IMR-90 (cell line): ENCODE data around the gene MRTFA.

Experiments used
- BHLHE40 ChIP-seq: fragments of 150-350 bp; IDR thresholded peaks from 2 replicates; pipeline ENCODE4 v1.6.1; 2016; ENCODE audit warnings: mild to moderate bottlenecking, low read depth, low read length
- MAFK ChIP-seq: IDR thresholded peaks from 2 replicates; pipeline ENCODE4 v1.6.1; 2012; ENCODE audit warnings: low read depth, low read length, improper control_type of control experiment
- NFE2L2 ChIP-seq: fragments of 150-350 bp; IDR thresholded peaks from 2 replicates; pipeline ENCODE4 v1.6.1; 2016; ENCODE audit warnings: low read depth, mild to moderate bottlenecking, low read length
- POLR2A ChIP-seq: IDR thresholded peaks from 2 replicates; pipeline ENCODE4 v1.6.1; 2012; ENCODE audit warnings: mild to moderate bottlenecking, low read depth, low read length
- RAD21 ChIP-seq: IDR thresholded peaks from 2 replicates; pipeline ENCODE4 v1.6.1; 2012; ENCODE audit warnings: low read length, improper control_type of control experiment
- RFX5 ChIP-seq: IDR thresholded peaks from 2 replicates; pipeline ENCODE4 v1.8.0; 2012; ENCODE audit warnings: low read depth, mild to moderate bottlenecking, low read length, moderate library complexity
- USF2 ChIP-seq: fragments of 150-350 bp; IDR thresholded peaks from 2 replicates; pipeline ENCODE4 v1.6.1; 2017; ENCODE audit warnings: mild to moderate bottlenecking, antibody characterized with exemption, low read length, low read depth
- TF ChIP-seq, protein P1 (sequence below): conservative IDR thresholded peaks from 2 replicates; pipeline ENCODE4 v1.5.1; 2012; ENCODE audit warnings: mild to moderate bottlenecking, low read depth, low read length, improper control_type of control experiment

DNA sequence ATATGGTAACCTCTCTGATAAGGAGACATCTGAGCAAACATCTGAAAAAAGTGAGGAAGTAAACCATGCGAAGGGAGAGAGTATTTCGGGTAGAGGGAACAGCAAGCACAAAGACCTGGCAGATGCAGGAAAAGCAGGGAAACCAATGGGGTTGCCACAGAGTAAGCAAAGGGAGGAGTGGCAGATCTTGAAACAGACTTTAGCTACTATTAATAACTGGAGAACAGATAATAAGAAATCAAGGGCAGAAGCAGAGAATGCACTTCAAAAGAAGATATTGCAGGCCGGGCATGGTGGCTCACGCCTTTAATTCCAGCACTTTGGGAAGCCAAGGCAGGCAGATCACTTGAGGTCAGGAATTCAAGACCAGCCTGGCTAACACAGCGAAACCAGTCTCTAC is 18.1 kb downstream of the MRTFA start:
- TF ChIP-seq, protein P1, sequence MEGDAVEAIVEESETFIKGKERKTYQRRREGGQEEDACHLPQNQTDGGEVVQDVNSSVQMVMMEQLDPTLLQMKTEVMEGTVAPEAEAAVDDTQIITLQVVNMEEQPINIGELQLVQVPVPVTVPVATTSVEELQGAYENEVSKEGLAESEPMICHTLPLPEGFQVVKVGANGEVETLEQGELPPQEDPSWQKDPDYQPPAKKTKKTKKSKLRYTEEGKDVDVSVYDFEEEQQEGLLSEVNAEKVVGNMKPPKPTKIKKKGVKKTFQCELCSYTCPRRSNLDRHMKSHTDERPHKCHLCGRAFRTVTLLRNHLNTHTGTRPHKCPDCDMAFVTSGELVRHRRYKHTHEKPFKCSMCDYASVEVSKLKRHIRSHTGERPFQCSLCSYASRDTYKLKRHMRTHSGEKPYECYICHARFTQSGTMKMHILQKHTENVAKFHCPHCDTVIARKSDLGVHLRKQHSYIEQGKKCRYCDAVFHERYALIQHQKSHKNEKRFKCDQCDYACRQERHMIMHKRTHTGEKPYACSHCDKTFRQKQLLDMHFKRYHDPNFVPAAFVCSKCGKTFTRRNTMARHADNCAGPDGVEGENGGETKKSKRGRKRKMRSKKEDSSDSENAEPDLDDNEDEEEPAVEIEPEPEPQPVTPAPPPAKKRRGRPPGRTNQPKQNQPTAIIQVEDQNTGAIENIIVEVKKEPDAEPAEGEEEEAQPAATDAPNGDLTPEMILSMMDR: no peak
- TF ChIP-seq MAFK (no peak), POLR2A (no peak), USF2 (no peak), RAD21 (no peak), RFX5 (no peak), BHLHE40 (no peak), NFE2L2 (no peak)
